ENCODE results near the gene PSMD10.

DNA sequence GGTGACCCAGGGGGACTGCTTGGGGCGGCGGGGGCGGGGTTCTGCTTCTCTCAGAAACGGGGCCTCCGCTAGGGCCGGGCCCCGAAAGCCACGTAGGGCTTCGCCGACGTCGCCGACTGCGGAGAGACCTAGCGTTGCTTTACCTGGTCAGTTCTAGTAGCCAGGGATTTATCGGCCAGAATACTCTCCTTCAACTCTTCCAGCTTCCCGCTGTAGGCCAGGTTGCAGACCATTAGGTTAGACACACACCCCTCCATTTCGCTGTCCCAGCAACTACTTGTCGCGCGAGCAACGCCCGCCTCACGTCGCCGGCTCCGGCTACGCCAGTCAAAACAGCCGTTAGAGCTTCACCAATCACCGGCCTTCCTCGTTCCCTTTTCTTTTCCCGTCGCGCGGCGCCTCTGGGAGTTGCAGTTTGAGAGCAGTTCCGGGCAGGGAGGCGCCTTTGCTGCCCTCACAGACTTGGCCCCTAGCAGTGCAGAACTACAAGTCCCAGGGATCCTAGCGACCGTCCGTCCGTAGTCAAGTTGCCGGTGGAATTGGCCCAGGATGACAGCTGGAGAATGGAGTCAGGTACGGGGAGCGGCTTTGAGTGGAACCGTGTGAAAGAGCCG, at the start of gene PSMD10, which contains the start of gene ATG4A:
- TF ChIP-seq, protein P1, sequence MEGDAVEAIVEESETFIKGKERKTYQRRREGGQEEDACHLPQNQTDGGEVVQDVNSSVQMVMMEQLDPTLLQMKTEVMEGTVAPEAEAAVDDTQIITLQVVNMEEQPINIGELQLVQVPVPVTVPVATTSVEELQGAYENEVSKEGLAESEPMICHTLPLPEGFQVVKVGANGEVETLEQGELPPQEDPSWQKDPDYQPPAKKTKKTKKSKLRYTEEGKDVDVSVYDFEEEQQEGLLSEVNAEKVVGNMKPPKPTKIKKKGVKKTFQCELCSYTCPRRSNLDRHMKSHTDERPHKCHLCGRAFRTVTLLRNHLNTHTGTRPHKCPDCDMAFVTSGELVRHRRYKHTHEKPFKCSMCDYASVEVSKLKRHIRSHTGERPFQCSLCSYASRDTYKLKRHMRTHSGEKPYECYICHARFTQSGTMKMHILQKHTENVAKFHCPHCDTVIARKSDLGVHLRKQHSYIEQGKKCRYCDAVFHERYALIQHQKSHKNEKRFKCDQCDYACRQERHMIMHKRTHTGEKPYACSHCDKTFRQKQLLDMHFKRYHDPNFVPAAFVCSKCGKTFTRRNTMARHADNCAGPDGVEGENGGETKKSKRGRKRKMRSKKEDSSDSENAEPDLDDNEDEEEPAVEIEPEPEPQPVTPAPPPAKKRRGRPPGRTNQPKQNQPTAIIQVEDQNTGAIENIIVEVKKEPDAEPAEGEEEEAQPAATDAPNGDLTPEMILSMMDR (IDR thresholded peaks at IDR 0.05; ENCODE audit: low read depth, low read length, poor library complexity, severe bottlenecking): no peak
- no peak for TF ChIP-seq EZH2phosphoT487 (IDR thresholded peaks at IDR 0.05; ENCODE audit: borderline replicate concordance, low read length)

Data from DOHH2 (cell line).